GM18907 (cell line): ENCODE measurements around the gene PKP4.

Experiments used
- ATAC-seq: cut with Tn5 transposase; IDR thresholded peaks from one replicate; pipeline ENCODE4 v1.9.1; 2021; ENCODE audit warnings: mild to moderate bottlenecking, moderate library complexity; ENCODE audit not compliant: unreplicated experiment

The PKP4 gene

GRCh38 chr2:158495175-158495574 lies 38.4 kb downstream of the PKP4 start:
- no peak for ATAC-seq

- no peak for ATAC-seq
Measured at GRCh38 chr2:158496986-158497385, 40.2 kb downstream of the PKP4 start.

GRCh38 chr2:158497486-158497885 lies 40.7 kb downstream of the PKP4 start:
- peak; percentile 50 for ATAC-seq

- no peak for ATAC-seq
Measured at GRCh38 chr2:158498043-158498748, 41.4 kb downstream of the PKP4 start.

- no peak for ATAC-seq
Measured at GRCh38 chr2:158498749-158499136, 42.0 kb downstream of the PKP4 start.

GRCh38 chr2:158499383-158499782 lies 42.6 kb downstream of the PKP4 start:
- no peak for ATAC-seq

GRCh38 chr2:158500333-158500732 lies 43.6 kb downstream of the PKP4 start:
- ATAC-seq: no peak

- ATAC-seq: no peak
Measured at GRCh38 chr2:158501301-158501700, 44.5 kb downstream of the PKP4 start.

- ATAC-seq: no peak
Measured at GRCh38 chr2:158502974-158503373, 46.2 kb downstream of the PKP4 start.

GRCh38 chr2:158504088-158504487 lies 47.3 kb downstream of the PKP4 start:
- no peak for ATAC-seq

GRCh38 chr2:158505448-158505934 lies 48.7 kb downstream of the PKP4 start:
- no peak for ATAC-seq

GRCh38 chr2:158507141-158507540 lies 50.4 kb downstream of the PKP4 start:
- no peak for ATAC-seq

- no peak for ATAC-seq
Measured at GRCh38 chr2:158507679-158508078, 50.9 kb downstream of the PKP4 start.

- no peak for ATAC-seq
Measured at GRCh38 chr2:158509928-158510797, 53.4 kb downstream of the PKP4 start.

GRCh38 chr2:158510887-158511286 lies 54.1 kb downstream of the PKP4 start:
- ATAC-seq: no peak

- no peak for ATAC-seq
Measured at GRCh38 chr2:158511706-158512105, 55.0 kb downstream of the PKP4 start.

- no peak for ATAC-seq
Measured at GRCh38 chr2:158512323-158512722, 55.6 kb downstream of the PKP4 start.

- ATAC-seq: no peak
Measured at GRCh38 chr2:158513841-158514240, 57.1 kb downstream of the PKP4 start.

GRCh38 chr2:158518084-158518483 lies 61.3 kb downstream of the PKP4 start:
- no peak for ATAC-seq

- ATAC-seq: no peak
Measured at GRCh38 chr2:158519481-158519880, 62.7 kb downstream of the PKP4 start.

GRCh38 chr2:158529379-158530259 lies 72.9 kb downstream of the PKP4 start:
- no peak for ATAC-seq
